Breast epithelium (tissue), 3 donors: Measurements from ENCODE around the gene SORCS3.

Experiments used
- CTCF ChIP-seq, 3 donors: fragments of 450-650 bp; IDR thresholded peaks; one replicate each; pipeline ENCODE4 v1.5.1; 2016 to 2017; ENCODE audit warnings: antibody characterized with exemption in 3 of 3, mild to moderate bottlenecking in 3 of 3, moderate library complexity in 3 of 3
- POLR2A ChIP-seq: fragments of 450-650 bp; IDR thresholded peaks from one replicate; pipeline ENCODE4 v1.6.1; 2016; ENCODE audit warnings: antibody characterized with exemption, mild to moderate bottlenecking, moderate library complexity
- POLR2AphosphoS5 ChIP-seq, 3 donors: sonication (generic); formaldehyde crosslinking; IDR thresholded peaks; one replicate each; pipeline ENCODE4 v1.6.1; 2017; ENCODE audit warnings: antibody characterized with exemption in 3 of 3

- no peak for TF ChIP-seq CTCF (IDR thresholded peaks at IDR 0.05)
- no peak for TF ChIP-seq POLR2AphosphoS5 (IDR thresholded peaks at IDR 0.05)
- no peak for TF ChIP-seq POLR2A
Measured at GRCh38 chr10:105262666-105263065, 621.6 kb downstream of the SORCS3 start.
